BLaER1 (cell line): ENCODE results near the gene SMIM9.
A peak's percentile ranks its signal among the peaks of the same experiment; 100 is the strongest.

ENCODE experiments used
- H3K27ac ChIP-seq: shearing (Covaris generic); formaldehyde crosslinking; 2 replicates; pipeline ENCODE4 v1.8.1; 2022
- H3K27me3 ChIP-seq: shearing (Covaris generic); formaldehyde crosslinking; 2 replicates; pipeline ENCODE4 v1.8.1; 2022
- H3K36me3 ChIP-seq: shearing (Covaris generic); formaldehyde crosslinking; 2 replicates; pipeline ENCODE4 v1.8.1; 2022
- H3K4me1 ChIP-seq: shearing (Covaris generic); formaldehyde crosslinking; 2 replicates; pipeline ENCODE4 v1.8.1; 2022
- H3K4me2 ChIP-seq: shearing (Covaris generic); formaldehyde crosslinking; 2 replicates; pipeline ENCODE4 v1.8.1; 2022
- H3K4me3 ChIP-seq: shearing (Covaris generic); formaldehyde crosslinking; 2 replicates; pipeline ENCODE4 v1.8.1; 2022
- H3K9ac ChIP-seq: shearing (Covaris generic); formaldehyde crosslinking; 2 replicates; pipeline ENCODE4 v1.8.1; 2022
- H3K9me3 ChIP-seq: shearing (Covaris generic); formaldehyde crosslinking; 2 replicates; pipeline ENCODE4 v1.8.1; 2022
- H4K20me1 ChIP-seq: shearing (Covaris generic); formaldehyde crosslinking; 2 replicates; pipeline ENCODE4 v1.8.1; 2022
- Cebpa-rat ChIP-seq: shearing (Covaris generic); IDR thresholded peaks from 2 replicates; pipeline ENCODE4 v1.8.1; 2022

Gene SMIM9

DNA sequence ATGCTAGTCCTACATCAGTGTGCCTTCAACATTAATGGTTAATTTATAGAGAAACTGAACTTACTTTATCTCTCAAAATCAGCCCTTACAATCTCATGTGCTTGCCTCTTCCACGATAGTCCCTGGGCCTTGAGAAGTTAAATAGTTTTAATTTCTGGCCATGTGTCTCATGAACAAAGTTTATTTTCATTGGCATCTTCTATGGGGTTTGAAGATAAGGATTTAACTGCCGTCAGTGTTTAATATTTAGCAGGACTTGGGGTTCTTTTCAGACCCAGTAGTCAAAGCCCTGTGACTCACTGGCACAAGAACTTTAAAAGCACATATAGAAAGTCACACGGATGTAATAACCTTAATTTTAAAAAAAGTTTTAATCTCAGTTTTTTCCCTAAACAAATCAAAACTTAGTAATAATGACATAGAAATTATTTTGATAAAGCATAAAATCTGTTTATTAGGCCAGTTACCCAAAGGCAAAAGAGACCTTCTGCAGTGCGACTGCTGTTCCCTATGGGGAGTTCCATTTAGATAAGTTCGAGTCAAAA lies 19.1 kb downstream of the SMIM9 start:
- H3K4me2 ChIP-seq, result 0 out of 2 replicates have a peak overlapping the region, but pooled peaks have one; percentile 0

DNA sequence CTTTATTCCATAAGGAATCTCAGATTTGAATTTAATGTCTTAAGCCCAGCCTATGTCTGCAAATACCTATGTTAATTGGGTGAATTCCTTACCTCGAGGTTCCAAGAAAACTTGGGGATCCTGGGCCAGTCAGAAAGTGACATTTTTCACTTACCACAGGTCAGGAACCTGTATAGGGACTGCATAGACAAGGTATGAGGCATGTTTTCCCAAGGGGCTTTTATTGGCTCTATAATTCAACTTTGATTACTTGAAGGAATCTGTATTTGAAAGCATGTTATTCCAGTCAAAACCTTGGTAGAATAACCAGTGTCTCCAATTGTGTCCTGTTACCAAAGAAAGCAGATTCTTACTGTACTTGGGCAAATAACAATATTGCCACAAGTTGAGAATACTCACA lies 20.7 kb downstream of the SMIM9 start:
- H3K4me3 ChIP-seq, result no peak overlapping the region
- peaks cover 6% of the 10 kb centered on the region for H3K9me3 ChIP-seq
- H3K27ac ChIP-seq, result no peak overlapping the region
- no peaks in the 10 kb centered on the region for H3K4me1 ChIP-seq
- no peak overlapping the region for H3K4me2 ChIP-seq
- no peak overlapping the region for H3K9ac ChIP-seq
- peaks cover 61% of the 10 kb centered on the region for H3K27me3 ChIP-seq
- no peak for TF ChIP-seq Cebpa-rat
- H3K36me3 ChIP-seq, result no peaks in the 10 kb centered on the region
- no peaks in the 10 kb centered on the region for H4K20me1 ChIP-seq

More for the DNA sequence above, 19.1 kb downstream of the SMIM9 start:
- no peak overlapping the region for H3K4me3 ChIP-seq
- no peaks in the 10 kb centered on the region for H3K36me3 ChIP-seq
- H4K20me1 ChIP-seq, result no peaks in the 10 kb centered on the region
- peaks cover 71% of the 10 kb centered on the region for H3K27me3 ChIP-seq
- H3K9me3 ChIP-seq, result peaks cover 6% of the 10 kb centered on the region
- H3K27ac ChIP-seq, result no peak overlapping the region
- H3K4me1 ChIP-seq, result no peaks in the 10 kb centered on the region
- no peak overlapping the region for H3K9ac ChIP-seq
- no peak for TF ChIP-seq Cebpa-rat

DNA sequence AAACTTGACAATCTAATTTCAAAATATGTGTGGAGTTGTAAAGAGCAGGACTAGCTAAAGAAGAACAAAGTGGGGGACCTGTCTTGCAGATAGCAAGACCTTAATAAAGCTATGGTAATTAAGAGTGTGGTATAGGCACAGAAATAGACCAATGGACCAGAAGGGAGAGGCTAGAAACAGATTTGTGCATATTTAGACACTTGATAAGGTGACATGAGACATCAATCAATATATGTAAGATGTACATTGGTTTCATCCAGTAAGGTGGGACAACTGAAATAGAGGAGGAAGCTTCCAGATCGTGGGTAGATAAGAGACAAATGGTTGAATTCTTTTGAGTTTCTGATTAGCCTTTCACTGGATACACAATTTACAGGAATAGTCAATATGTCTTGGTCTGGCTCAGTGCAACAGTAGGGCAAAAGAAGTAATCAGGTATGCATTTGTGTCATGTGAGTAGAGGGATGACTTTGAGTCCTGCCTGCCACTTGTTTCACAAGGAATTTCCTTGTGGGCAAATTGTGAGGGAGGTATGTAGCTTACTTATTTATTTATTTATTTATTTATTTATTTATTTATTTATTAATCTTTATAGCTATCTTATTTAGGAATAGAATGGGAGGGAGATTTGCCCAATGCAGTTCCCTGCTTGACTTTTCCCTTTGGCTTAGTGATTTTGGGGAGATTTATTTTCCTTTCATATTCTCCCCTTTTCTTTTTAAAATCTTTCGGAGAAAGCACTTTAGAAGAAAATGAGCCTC lies 21.9 kb downstream of the SMIM9 start:
- no peaks in the 10 kb centered on the region for H3K4me1 ChIP-seq
- no peak for TF ChIP-seq Cebpa-rat
- no peaks in the 10 kb centered on the region for H4K20me1 ChIP-seq
- H3K27ac ChIP-seq, result no peak overlapping the region
- H3K9me3 ChIP-seq, result peaks cover 11% of the 10 kb centered on the region
- no peak overlapping the region for H3K9ac ChIP-seq
- peaks cover 63% of the 10 kb centered on the region for H3K27me3 ChIP-seq
- H3K36me3 ChIP-seq, result no peaks in the 10 kb centered on the region
- H3K4me2 ChIP-seq, result no peak overlapping the region
- H3K4me3 ChIP-seq, result no peak overlapping the region

DNA sequence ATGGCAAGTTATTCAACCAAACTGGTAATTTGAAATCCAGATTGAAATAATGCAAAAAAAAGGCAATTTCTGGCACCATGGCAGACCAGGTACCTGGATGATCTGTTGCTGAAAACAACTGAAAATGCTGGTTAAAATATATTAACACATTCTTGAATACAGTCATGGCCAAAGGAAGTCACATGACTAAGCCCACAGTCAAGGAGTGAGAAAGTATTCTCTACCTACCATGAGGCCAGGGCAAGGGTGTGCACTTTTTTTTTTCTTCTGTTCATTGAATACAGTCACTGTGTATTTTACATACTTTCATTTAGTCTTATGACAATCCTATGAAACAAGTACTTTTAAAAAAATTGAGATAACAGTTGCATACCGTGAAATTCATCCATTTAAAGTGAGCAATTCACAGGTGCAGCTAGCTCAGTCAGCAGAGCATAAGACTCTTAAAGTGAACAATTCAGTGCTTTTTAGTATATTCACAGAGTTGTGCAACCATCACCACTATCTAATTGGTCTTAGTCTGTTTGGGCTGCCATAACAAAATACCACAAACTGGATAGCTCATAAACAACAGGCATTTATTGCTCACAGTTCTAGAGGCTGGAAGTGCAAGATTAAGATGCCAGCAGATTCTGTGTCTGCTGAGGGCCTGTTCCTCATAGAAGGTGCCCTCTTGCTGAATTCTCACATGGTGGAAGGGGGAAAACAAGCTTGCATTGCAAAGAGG lies 24.4 kb downstream of the SMIM9 start:
- H3K4me1 ChIP-seq, result peaks cover 6% of the 10 kb centered on the region; the same call in 1 of the 2 replicates
- H3K4me2 ChIP-seq, result no peak overlapping the region
- no peak for TF ChIP-seq Cebpa-rat
- no peaks in the 10 kb centered on the region for H4K20me1 ChIP-seq
- H3K4me3 ChIP-seq, result no peak overlapping the region
- no peaks in the 10 kb centered on the region for H3K36me3 ChIP-seq
- H3K9me3 ChIP-seq, result peaks cover 25% of the 10 kb centered on the region
- peaks cover 53% of the 10 kb centered on the region for H3K27me3 ChIP-seq
- no peak overlapping the region for H3K9ac ChIP-seq
- no peak overlapping the region for H3K27ac ChIP-seq

DNA sequence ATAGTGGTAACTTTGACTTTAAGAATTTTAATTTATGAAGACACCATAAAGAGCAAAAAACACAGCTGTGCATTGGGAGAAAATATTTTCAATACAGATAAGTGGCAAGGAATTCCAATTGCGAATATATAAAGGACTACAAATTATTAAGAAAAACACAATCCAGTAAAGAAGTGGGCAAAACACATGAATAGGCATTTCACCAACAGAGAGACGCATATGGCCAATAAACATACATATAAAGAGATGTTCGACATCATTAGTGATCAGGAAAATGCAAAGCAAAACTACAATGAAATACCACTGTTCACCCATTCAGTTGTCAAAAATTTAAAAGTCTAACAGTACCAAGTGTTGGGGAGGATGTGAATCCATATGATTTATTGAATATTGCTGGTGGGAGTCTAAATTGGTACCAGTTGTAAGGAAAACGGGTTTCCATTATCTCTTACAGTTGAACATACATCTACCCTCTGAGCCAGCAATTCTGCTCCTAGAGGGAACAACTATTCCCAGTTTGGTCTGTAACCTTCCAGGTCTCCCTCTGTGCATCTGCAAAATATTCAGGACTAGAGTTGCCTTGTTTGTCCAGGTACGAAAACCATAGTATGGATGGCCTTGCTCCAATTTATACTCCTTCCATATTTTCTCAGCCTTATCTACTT lies 27.5 kb downstream of the SMIM9 start:
- no peaks in the 10 kb centered on the region for H4K20me1 ChIP-seq
- H3K27me3 ChIP-seq, result peaks cover 58% of the 10 kb centered on the region
- TF ChIP-seq Cebpa-rat, result no peak
- H3K4me2 ChIP-seq, result no peak overlapping the region
- no peak overlapping the region for H3K4me3 ChIP-seq
- no peak overlapping the region for H3K27ac ChIP-seq
- peaks cover 28% of the 10 kb centered on the region for H3K9me3 ChIP-seq
- peaks cover 30% of the 10 kb centered on the region for H3K4me1 ChIP-seq
- H3K36me3 ChIP-seq, result no peaks in the 10 kb centered on the region
- H3K9ac ChIP-seq, result no peak overlapping the region

DNA sequence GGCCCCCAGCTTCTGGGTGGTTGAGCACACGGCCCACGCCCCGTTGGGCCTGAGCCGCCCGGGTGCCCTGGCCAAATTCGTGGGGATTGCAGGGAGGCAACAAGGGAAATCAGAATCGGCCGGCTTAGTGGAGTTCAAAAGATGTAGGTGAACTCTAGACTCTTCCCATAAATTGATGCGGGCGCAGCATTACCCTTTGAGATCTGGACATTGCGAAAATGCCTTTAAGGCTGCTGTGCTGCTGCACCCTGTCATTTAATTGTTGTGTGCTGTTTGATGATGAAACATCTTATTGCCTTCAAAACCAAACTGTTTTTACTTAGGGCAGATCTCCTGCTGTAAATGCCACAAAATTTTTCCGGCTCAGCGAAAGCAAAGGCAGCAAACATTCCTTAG lies 28.8 kb downstream of the SMIM9 start:
- peak overlapping the region; percentile 61; the same call in 1 of the 2 replicates for H3K9ac ChIP-seq

DNA sequence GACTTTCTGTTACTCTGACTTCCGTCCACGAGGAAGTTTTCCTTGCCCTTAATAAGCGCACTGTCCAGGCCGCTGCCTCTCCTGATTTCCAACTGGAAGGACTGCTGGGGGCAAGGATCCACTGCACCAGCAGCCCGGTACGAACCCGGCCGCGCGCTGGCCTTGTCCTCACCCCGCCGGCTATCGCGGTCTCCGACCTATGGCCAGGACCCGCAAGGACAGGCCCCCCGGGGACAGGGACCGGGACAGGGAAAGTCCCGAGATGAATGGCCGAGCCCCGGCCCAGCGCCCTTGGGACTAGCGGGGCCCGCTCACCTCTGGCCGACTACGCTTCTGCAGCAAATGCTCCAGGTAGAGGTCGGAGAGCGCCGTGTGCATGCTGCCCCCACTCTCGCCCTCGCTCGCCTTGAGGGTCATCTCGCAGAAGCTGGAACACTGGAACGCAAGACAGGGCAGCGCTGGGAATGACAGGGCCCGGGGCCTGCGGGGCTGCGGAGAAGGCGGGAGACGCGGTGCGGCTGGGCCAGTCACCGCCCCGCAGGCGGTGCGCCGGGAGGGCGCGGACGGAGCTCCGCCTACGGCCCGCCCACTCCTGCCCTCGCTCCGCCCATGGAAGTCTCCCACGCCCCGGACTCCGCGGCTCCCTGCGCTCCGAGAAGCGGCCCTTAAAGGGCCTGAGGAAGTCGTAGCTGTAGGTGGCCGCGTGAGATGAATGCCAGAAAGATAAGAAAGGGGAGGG lies 29.3 kb downstream of the SMIM9 start, which contains the start of gene MPP1:
Gene MPP1, minus strand, starts transcription at position 529 of the 739 bp plus-strand sequence. Its CDS starts 112 bp downstream, at position 417.
- Histone ChIP-seq H3K9ac (peak within 1 kb of the TSS; percentile 78), H3K9me3 (peaks cover 28% of the 10 kb centered on the region), H3K36me3 (no peaks in the 10 kb centered on the region), H3K4me2 (peak within 1 kb of the TSS; percentile 82), H3K4me1 (peaks cover 49% of the 10 kb centered on the region), H3K27me3 (peaks cover 61% of the 10 kb centered on the region), H3K27ac (0 out of 2 replicates have a peak within 1 kb of the TSS, but pooled peaks have one; percentile 15), H4K20me1 (no peaks in the 10 kb centered on the region), H3K4me3 (peak within 1 kb of the TSS; percentile 74)
- no peak for TF ChIP-seq Cebpa-rat

More for the DNA sequence above, 28.8 kb downstream of the SMIM9 start:
- no peaks in the 10 kb centered on the region for H3K36me3 ChIP-seq
- H3K27ac ChIP-seq, result no peak overlapping the region
- H3K4me2 ChIP-seq, result peak overlapping the region; percentile 82
- peaks cover 61% of the 10 kb centered on the region for H3K27me3 ChIP-seq
- H4K20me1 ChIP-seq, result no peaks in the 10 kb centered on the region
- peaks cover 28% of the 10 kb centered on the region for H3K9me3 ChIP-seq
- peak overlapping the region; percentile 74 for H3K4me3 ChIP-seq
- peaks cover 43% of the 10 kb centered on the region for H3K4me1 ChIP-seq
- TF ChIP-seq Cebpa-rat, result no peak

DNA sequence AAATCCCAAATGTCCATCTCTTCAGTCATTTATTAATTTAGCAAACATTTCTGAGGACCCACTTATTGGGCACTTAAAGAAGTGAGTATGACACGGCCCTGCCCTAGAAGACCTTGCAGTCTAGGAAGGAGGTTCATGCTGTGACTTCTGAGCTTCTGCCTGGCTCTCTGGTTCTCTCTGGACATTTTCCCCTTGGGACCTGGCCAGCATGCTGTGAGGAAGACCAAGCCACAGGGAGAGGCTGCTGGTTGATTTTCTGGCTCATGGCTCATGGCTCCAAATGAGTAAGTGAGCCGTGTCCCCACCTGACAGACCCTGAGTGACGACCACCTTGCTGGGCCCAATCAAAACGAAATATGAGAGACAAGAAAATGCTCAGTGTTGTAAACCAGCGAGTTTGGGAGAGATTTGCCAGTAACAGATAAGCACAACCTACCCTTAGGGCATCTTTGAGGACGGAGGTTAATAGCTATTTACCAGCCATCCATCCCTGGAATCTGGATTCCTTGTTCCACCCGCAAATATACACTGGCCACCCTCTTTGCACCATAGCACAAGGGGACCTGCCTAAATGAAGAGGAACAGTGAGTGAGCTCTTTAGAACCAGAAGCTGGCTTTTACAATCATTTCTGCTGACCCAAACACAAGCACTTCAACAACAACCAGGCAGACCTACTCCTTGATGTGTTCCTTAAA lies 30.1 kb downstream of the SMIM9 start:
- no peaks in the 10 kb centered on the region for H4K20me1 ChIP-seq
- peak overlapping the region; percentile 82 for H3K4me2 ChIP-seq
- H3K9me3 ChIP-seq, result peaks cover 28% of the 10 kb centered on the region
- peak overlapping the region; percentile 78 for H3K9ac ChIP-seq
- TF ChIP-seq Cebpa-rat, result no peak
- peak overlapping the region; percentile 74 for H3K4me3 ChIP-seq
- H3K36me3 ChIP-seq, result no peaks in the 10 kb centered on the region
- peaks cover 56% of the 10 kb centered on the region for H3K4me1 ChIP-seq
- 0 out of 2 replicates have a peak overlapping the region, but pooled peaks have one; percentile 15 for H3K27ac ChIP-seq
- peaks cover 65% of the 10 kb centered on the region for H3K27me3 ChIP-seq
